Measurements from ENCODE around the gene FBXL12.
"Not testable (repeated sequence)": the region's sequence is repeated elsewhere in the genome, so short reads cannot be mapped to it uniquely, and the experiment has no call there.

The FBXL12 gene

DNA sequence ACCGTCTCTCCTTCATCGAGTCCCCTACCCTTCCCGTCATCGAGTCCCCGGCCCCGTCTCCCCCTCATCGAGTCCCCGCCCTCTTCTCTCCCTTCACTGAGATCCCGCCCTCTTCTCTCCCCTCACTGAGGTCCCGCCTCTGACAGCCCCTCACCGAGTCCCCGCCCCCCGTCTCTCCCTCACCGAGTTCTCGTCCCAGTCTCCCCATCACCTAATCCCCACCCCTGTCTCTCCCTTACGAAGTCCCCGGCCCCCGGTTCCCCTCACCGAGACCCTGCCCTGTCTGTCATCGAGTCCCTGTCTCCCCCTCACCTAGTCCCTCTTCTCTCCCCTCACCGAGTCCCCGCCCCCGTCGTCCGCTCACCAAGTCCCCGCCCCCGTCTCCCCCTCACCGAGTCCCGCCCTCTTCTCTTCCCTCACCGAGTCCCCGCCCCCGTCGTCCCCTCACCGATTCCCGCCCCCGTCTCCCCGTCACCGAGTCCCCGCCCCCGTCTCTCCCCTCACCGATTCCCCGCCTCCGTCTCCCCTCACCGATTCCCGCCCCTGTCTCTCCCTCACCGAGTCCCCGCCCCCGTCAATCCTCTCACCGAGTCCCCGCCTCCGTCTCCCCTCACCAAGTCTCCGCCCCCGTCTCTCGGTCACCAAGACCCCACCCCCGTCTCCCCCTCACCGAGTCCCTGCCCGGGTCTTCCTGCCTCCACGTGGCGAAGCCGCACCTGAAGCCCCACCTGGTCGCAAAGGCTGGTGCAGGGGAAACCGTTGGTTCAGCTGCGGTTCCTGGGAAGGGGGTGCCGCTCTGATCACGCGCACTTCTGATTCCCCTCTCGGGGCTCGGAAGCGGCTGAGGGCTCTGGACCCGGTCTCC is 26.4 kb downstream of the FBXL12 start:
- DNase-seq (ENCODE audit: low read depth in 2 of 2) = peak; percentile 85 to 88

DNA sequence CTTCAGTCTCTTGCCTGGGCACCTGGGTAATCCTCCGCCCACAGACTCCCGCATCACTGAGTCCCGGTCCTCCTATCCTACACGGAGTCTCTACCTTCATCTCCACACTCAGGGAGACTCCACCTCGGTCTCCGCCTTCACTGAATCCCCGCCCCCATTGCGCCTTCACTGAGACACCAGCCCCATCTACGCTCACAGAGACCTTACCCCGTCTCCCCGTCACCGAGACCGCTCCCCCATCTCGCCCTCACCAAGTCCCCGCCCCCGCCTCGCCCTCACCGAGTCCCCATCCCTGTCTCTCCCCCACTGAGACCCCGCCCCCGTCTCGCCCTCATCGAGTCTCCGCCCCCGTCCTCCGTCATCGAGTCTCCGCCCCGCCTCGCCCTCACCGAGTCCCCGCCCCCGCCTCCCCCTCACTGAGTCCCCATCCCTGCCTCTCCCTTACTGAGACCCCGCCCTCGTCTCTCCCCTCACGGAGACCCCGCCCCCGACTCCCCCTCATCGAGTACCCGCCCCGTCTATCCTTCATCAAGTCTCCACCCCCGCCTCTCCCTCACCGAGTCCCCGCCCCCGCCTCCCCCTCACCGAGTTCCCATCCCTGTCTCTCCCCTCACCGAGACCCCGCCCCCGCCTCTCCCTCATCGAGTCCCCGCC is 27.2 kb downstream of the FBXL12 start:
- peak; percentile 82 to 92 for DNase-seq (ENCODE audit: low read depth in 2 of 2)

DNA sequence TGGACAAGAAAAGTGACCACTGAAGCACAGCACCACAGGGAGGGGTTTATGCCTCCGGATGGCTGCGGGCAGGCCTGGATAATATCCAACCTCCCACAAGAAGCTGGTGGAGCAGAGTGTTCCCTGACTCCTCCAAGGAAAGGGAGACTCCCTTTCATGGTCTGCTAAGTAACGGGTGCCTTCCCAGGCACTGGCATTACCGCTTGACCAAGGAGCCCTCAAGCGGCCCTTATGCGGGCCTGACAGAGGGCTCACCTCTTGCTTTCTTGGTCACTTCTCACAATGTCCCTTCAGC is 27.9 kb downstream of the FBXL12 start:
- not testable (repeated sequence) for DNase-seq (ENCODE audit: low read depth in 2 of 2)

DNA sequence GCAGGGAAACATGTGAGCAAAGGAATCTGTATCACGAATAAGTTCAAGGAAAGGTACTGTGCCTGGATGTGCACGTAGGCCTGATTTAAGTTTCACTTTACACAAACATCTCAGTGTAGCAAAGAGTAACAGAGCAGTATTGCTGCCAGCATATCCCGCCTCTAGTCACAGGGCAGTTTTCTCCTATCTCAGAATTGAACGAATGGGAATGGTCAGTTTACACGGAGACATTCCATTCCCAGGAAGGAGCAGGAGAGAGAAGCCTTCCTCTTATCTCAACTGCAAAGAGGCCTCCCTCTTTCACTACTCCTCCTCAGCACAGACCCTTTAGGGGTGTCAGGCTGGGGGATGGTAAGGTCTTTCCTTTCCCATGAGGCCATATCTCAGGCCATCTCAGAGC is 29.3 kb downstream of the FBXL12 start:
- not testable (repeated sequence) for DNase-seq (ENCODE audit: low read depth in 2 of 2)

DNA sequence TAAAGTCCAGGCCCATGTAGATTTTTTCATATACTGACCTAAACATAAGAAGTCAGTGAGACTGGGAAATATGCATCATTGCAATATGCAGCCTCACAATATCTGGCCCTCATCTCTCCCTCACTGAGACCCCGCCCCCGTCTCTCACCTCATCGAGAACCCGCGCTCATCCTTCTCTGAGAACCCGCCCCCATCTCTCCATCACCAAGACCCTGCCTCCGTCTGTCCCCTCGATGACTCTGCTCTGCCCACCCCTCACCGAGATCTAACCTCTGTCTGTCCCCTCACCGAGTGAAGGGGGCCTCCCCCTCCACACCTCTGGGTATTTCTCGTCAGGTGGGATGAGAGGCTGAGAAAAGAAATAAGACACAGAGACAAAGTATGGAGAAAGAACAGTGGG is 29.8 kb downstream of the FBXL12 start:
- DNase-seq (ENCODE audit: low read depth in 2 of 2) = no peak

DNA sequence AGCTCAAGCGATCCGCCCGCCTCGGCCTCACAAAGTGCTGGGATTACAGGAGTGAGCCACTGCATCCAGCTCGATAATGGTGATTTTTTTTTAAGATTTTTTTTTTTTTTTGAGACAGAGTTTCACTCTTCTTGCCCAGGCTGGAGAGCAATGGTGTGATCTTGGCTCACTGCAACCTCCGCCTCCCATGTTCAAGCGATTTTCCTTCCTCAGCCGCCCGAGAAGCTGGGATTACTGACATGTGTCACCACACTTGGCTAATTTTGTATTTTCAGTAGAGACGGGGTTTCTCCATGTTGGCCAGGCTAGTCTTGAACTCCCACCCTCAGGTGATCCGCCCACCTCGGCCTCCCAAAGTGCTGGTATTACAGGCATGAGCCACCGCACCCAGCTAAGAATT is 30.3 kb downstream of the FBXL12 start:
- not testable (repeated sequence) for DNase-seq (ENCODE audit: low read depth in 2 of 2)

DNA sequence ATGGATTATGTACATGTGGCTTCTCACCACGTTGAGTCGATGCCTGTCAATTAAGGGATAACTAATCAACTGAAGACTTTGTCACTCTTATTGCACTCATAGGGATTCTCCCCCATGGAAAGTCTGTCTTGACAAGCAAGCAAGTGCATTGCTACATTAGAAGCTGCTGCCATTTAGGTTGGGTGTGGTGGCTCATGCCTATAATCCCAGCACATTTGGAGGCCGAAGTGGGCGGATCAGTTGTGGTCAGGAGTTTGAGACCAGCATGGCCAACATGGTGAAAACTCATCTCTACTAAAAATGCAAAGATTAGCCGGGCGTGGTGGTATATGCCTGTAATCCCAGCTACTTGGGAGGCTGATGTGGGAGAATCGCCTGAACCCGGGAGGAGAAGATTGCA is 32.1 kb downstream of the FBXL12 start:
- DNase-seq (ENCODE audit: low read depth in 2 of 2) = no peak

DNA sequence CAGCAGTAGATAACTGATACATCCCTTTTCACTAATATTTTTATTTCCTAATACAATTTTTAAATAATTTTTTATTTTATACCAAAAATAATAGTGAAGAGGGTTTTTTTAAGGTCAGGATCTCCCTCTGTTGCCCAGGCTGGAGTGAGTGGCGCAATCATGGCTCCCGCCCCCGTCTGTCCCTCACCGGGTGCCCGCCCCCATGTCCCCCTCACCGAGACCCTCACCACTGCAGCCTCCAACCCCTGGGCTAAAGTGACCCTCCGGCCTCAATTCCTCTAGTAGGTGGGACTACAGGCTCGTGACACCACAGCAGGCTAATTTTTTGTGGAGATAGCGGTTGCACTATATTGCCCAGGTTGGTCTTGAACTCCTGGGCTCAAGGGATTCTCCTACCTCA is 32.5 kb downstream of the FBXL12 start:
- no peak for DNase-seq (ENCODE audit: low read depth in 2 of 2)

DNA sequence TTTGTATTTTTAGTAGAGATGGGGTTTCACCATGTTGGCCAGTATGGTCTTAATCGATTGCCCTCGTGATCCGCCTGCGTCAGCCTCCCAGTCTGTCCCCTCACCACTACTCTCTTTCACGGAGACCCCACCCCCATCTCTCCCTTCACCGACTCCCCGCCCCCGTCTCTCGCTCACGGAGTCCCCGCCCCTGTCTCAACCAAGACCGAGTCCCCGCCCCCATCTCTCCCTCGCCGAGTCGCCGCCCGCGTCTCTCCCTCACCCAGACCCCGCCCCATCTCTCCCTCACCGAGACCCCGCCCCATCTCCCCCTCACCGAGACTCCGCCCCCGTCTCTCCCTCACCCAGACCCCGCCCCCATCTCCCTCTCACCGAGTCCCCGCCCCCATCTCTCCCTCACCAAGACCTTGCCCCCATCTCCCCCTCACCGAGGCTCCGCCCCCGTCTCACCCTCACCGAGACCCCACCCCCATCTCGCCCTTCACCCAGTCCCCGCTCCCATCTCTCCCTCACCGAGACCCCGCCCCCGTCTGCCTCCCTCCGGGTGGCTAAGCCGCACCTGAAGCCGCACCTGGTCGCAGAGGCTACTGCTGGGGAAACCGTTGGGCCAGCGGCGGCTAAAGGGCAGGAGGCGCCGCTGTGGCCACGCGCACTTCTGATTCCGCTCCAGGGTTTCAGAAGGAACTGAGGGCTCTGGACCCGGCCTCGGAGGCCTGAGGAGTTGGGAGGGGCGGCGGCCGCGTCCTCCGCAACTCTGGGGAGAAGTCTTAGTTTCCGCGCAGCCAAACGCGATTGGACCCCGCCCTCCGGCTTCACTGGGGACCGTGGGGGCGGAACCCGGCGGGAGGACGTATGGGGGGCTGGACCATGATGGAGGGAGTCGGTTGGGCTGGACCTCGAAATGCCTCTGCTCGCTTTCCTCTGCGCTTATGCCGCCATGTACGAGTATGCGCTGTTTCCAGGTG is 33.2 kb downstream of the FBXL12 start:
- peak; percentile 96 to 98 for DNase-seq (ENCODE audit: low read depth in 2 of 2)

DNA sequence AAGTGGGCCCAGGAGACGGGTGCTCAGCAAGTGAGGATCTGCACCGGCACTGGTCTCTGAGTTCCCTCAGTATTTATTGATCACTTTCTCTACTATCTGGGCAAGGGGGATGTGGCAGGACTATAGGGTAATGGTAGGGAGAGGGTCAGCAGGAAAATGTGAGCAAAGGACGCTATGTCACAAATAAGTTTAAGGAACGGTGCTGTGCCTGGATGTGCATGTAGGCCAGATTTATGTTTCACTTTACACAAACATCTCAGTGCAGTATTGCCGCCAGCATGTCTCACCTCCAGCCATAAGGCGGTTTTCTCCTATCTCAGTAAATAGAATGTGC is 34.7 kb downstream of the FBXL12 start:
- not testable (repeated sequence) for DNase-seq (ENCODE audit: low read depth in 2 of 2)

DNA sequence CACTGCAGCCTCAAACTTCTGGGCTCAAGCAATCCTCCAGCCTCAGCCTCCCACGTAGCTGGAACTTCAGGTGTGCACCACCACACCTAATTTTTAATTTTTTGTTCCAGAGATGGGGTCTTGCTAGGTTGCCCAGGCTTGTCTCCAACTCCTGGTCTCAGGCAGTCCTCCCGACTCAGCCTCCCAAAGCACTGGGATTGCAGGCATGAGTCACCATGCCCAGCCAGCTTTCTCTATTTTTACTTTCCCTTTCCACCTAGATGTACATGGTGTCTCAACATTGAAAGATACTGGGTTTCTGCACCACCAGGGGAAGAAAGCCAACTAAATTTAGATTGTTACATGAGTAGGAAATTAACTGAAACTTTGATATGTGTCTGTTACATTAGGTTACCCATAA is 36.5 kb downstream of the FBXL12 start:
- no peak for DNase-seq (ENCODE audit: low read depth in 2 of 2)

DNA sequence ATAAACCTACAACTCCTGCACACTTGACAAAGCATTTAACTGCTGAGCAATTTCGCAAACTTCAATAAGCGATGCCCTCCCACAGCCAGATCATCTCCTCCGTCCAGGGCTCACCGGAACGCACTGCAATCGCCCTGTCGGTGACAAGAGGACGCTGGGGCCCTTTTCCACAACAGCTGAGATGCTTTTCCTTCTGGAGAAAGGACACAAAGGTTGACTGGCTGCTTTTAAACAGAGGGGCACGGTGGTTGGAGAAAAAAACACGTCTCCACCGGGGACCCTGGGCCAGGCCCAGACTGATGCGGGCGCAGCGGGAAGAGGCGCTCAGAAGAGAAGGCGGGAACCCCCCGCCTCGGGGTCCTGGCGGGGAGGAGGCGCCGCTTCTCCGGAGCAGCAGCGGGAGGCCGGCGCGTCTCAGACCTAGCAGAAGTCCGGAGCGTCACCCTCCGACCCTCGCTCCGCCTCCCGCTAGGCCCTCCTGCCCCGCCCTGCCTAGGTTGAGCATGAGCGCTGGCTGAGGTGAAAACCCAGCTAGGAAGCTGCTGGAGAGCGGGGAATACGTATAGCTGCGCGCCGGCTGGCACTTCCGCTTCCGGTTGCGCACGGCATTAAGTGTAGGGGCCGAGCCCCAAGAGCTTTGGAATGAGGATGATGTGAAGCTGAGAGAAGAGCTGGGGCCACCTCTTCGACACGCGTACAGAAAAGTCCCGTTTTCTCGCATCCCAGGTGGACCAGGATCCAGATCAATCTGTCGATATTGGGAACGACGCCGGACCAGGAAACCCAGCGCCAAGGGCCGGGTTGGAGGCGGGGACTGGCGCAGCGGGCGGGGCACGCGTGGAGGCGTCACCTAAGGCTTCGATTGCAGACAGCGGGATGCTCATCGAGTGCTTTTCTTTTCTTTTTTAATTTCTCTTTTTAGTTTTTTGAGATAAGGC is 50.4 kb downstream of the FBXL12 start, which contains the start of gene ZNF846:
Gene ZNF846, minus strand, starts transcription at position 564 of the 938 bp plus-strand sequence. CDS start 3,788 bp downstream, outside the sequence.
- DNase-seq (ENCODE audit: low read depth in 2 of 2) = peak; percentile 89 to 93
